Amygdala (tissue), 56 donors: ENCODE results near the gene RAX2.
"Not testable (repeated sequence)": the region's sequence is repeated elsewhere in the genome, so short reads cannot be mapped to it uniquely, and the experiment has no call there.

Experiments used
- DNase-seq, 56 donors: peaks; one replicate each; lab custom pipeline; 2025; lab: John Stamatoyannopoulos, UW

The RAX2 gene

GRCh38 chr19:3762501-3763459, 9.2 kb downstream of the RAX2 start, which contains the start of gene MRPL54:
MRPL54 (plus strand) TSS chr19:3762682; CDS start chr19:3762701, 19 bp downstream.
- DNase-seq, result peak; percentile 86 to 100 (median 98)

- DNase-seq, result no peak
Observed at GRCh38 chr19:3762130-3762473, 9.9 kb downstream of the RAX2 start.

- peak; percentile 10 to 94 (median 78) for DNase-seq
Observed at GRCh38 chr19:3761382-3762129, 10.5 kb downstream of the RAX2 start, which contains the start of gene APBA3. APBA3 (minus strand) TSS chr19:3761692; CDS start chr19:3760264, 1,428 bp downstream.

GRCh38 chr19:3760871-3761361, 11.1 kb downstream of the RAX2 start:
- DNase-seq, result peak in 1 of 56 donors; percentile 38

GRCh38 chr19:3759482-3760254, 12.4 kb downstream of the RAX2 start:
- peak in 1 of 56 donors; percentile 7 for DNase-seq

- DNase-seq, result not testable (repeated sequence)
Observed at GRCh38 chr19:3758297-3758696, 13.7 kb downstream of the RAX2 start.

- DNase-seq, result not testable (repeated sequence)
Observed at GRCh38 chr19:3757705-3758104, 14.3 kb downstream of the RAX2 start.

GRCh38 chr19:3753631-3754410, 18.2 kb downstream of the RAX2 start:
- DNase-seq, result no peak

- no peak for DNase-seq
Observed at GRCh38 chr19:3752492-3752891, 19.5 kb downstream of the RAX2 start.

- DNase-seq, result no peak
Observed at GRCh38 chr19:3751236-3751635, 20.8 kb downstream of the RAX2 start.

GRCh38 chr19:3750211-3750610, 21.8 kb downstream of the RAX2 start:
- DNase-seq, result no peak

- DNase-seq, result no peak
Observed at GRCh38 chr19:3748965-3749364, 23.1 kb downstream of the RAX2 start.

- no peak for DNase-seq
Observed at GRCh38 chr19:3746371-3747056, 25.5 kb downstream of the RAX2 start.

GRCh38 chr19:3745363-3746045, 26.5 kb downstream of the RAX2 start:
- DNase-seq, result no peak

GRCh38 chr19:3743486-3743885, 28.5 kb downstream of the RAX2 start:
- DNase-seq, result no peak

- DNase-seq, result no peak
Observed at GRCh38 chr19:3740431-3740830, 31.6 kb downstream of the RAX2 start.

- no peak for DNase-seq
Observed at GRCh38 chr19:3738477-3739220, 33.4 kb downstream of the RAX2 start.
